A549 (cell line): ENCODE results near the gene MAML3. TPM values are rescaled to one million over a fixed set of nuclear protein-coding genes. Genes with fewer than 3 reads are reported as not detected.

Experiments used
- ATAC-seq, 2 experiments: fragments of 200-7000 bp in 1 of 2; fragments of >200 bp in 1 of 2; cut with Nextera tagmentation in 1 of 2; cut with Tn5 transposase in 1 of 2; 3 replicates each; pipeline versions ENCODE4 v1.8.0 to v1.9.1; 2018 to 2020; ENCODE audit warnings: mild to moderate bottlenecking in 1 of 2, moderate library complexity in 1 of 2
- CTCF ChIA-PET: fragments of 300-600 bp; sonication (Branson Sonifier 250); formaldehyde crosslinking; extraction: SDS; loops from one replicate; lab custom pipeline; 2021; ENCODE audit warnings: antibody characterized with exemption, inconsistent platforms; lab: Yijun Ruan, JAX
- POLR2A ChIA-PET: fragments of 350-600 bp; formaldehyde crosslinking; extraction: SDS; loops from one replicate; lab custom pipeline; 2021; ENCODE audit warnings: antibody characterized with exemption, inconsistent platforms; lab: Yijun Ruan, JAX
- DNase-seq, 2 experiments: peaks; one replicate each; pipeline versions ENCODE4 v3.0.0 to v3.0.0-alpha.2; 2011 to 2016; ENCODE audit warnings: low read depth in 1 of 2, low spot score in 1 of 2
- FAIRE-seq: peaks from 2 replicates; lab custom pipeline; 2011; peaks lifted over from hg19 to GRCh38; lab: Jason Lieb, UNC
- H3K27ac ChIP-seq, 2 experiments: fragments of >200 bp; sonication (Bioruptor Twin); formaldehyde crosslinking; 3 replicates each; pipeline ENCODE4 v1.5.1; 2016 to 2017
- H3K4me1 ChIP-seq: fragments of >200 bp; sonication (Bioruptor Twin); formaldehyde crosslinking; 3 replicates; pipeline ENCODE4 v1.6.1; 2016
- H3K4me2 ChIP-seq: fragments of >200 bp; sonication (Bioruptor Twin); formaldehyde crosslinking; 3 replicates; pipeline ENCODE4 v1.6.1; 2016
- H3K4me3 ChIP-seq: fragments of >200 bp; sonication (Bioruptor Twin); formaldehyde crosslinking; 3 replicates; pipeline ENCODE4 v1.5.1; 2016
- H3K9me3 ChIP-seq: fragments of >200 bp; sonication (Bioruptor Twin); formaldehyde crosslinking; 3 replicates; pipeline ENCODE4 v1.6.1; 2016
- CBX8 ChIP-seq: fragments of 200-600 bp; sonication (generic); IDR thresholded peaks from 2 replicates; pipeline ENCODE4 v1.6.1; 2016
- CHD2 ChIP-seq: fragments of 150-350 bp; IDR thresholded peaks from 2 replicates; pipeline ENCODE4 v1.6.1; 2014; ENCODE audit warnings: low read length; ENCODE audit not compliant: partially characterized antibody
- CHD4 ChIP-seq: fragments of 200-600 bp; sonication (generic); IDR thresholded peaks from 2 replicates; pipeline ENCODE4 v1.6.1; 2016; ENCODE audit warnings: antibody characterized with exemption, mild to moderate bottlenecking, borderline replicate concordance
- EHF ChIP-seq: fragments of 250-450 bp; sonication (Bioruptor Pico); IDR thresholded peaks from 2 replicates; pipeline ENCODE4 v1.5.0; 2020; ENCODE audit warnings: mild to moderate bottlenecking
- EHMT2 ChIP-seq: fragments of 200-600 bp; sonication (generic); IDR thresholded peaks from 2 replicates; pipeline ENCODE4 v1.6.1; 2016; ENCODE audit warnings: antibody characterized with exemption, low read depth, mild to moderate bottlenecking, moderate library complexity
- ESRRA ChIP-seq: fragments of 150-350 bp; IDR thresholded peaks from 2 replicates; pipeline ENCODE4 v1.6.1; 2014; ENCODE audit warnings: mild to moderate bottlenecking, low read length, borderline replicate concordance
- FOSB ChIP-seq: fragments of 250-450 bp; sonication (Bioruptor Pico); IDR thresholded peaks from 2 replicates; pipeline ENCODE4 v1.5.0; 2020; ENCODE audit warnings: mild to moderate bottlenecking, moderate library complexity
- FOSL2 ChIP-seq, 2 experiments: fragments of 450-650 bp in 1 of 2; fragments of >200 bp in 1 of 2; sonication (Bioruptor Twin) in 1 of 2; formaldehyde crosslinking; IDR thresholded peaks; 2 replicates each; pipeline versions ENCODE4 v1.5.0 to v1.6.1; 2016 to 2020; ENCODE audit warnings: mild to moderate bottlenecking in 1 of 2, moderate library complexity in 1 of 2
- GATA3 ChIP-seq: IDR thresholded peaks from 2 replicates; pipeline ENCODE4 v1.6.1; 2012; ENCODE audit warnings: borderline replicate concordance
- HEYL ChIP-seq: fragments of 250-450 bp; sonication (Bioruptor Pico); IDR thresholded peaks from 2 replicates; pipeline ENCODE4 v1.8.0; 2021; ENCODE audit warnings: mild to moderate bottlenecking, moderate library complexity
- KDM5A ChIP-seq: fragments of 200-600 bp; sonication (generic); IDR thresholded peaks from 2 replicates; pipeline ENCODE4 v1.6.1; 2016; ENCODE audit warnings: antibody characterized with exemption, mild to moderate bottlenecking
- MAZ ChIP-seq: fragments of 150-350 bp; IDR thresholded peaks from 2 replicates; pipeline ENCODE4 v1.6.1; 2014; ENCODE audit warnings: antibody characterized with exemption, low read depth, low read length, borderline replicate concordance
- NPAS2 ChIP-seq: fragments of 250-450 bp; sonication (Bioruptor Pico); IDR thresholded peaks from 2 replicates; pipeline ENCODE4 v1.8.0; 2022; ENCODE audit warnings: mild to moderate bottlenecking, moderate library complexity, borderline replicate concordance
- NR3C1 ChIP-seq: fragments of >200 bp; sonication (Bioruptor Twin); formaldehyde crosslinking; IDR thresholded peaks from 3 replicates; pipeline ENCODE4 v1.6.1; 2017
- POLR2AphosphoS2 ChIP-seq: conservative IDR thresholded peaks from 2 replicates; pipeline ENCODE4 v1.6.1; 2012; ENCODE audit warnings: low read length, improper control_type of control experiment, inconsistent platforms
- RAD21 ChIP-seq, 2 experiments: fragments of >200 bp in 1 of 2; sonication (Bioruptor Twin) in 1 of 2; formaldehyde crosslinking in 1 of 2; IDR thresholded peaks in 1 of 2; conservative IDR thresholded peaks in 1 of 2; 2 replicates in 1 of 2; 3 replicates in 1 of 2; pipeline ENCODE4 v1.6.1; 2012 to 2018; ENCODE audit warnings: inconsistent platforms in 1 of 2
- RARB ChIP-seq: fragments of 250-450 bp; sonication (Bioruptor Pico); IDR thresholded peaks from 2 replicates; pipeline ENCODE4 v1.8.0; 2021; ENCODE audit warnings: mild to moderate bottlenecking, moderate library complexity
- RFX5 ChIP-seq: fragments of 450-650 bp; IDR thresholded peaks from 2 replicates; pipeline ENCODE4 v1.7.1; 2014; ENCODE audit warnings: antibody characterized with exemption, mild to moderate bottlenecking, moderate library complexity
- TFCP2L1 ChIP-seq: fragments of 250-450 bp; sonication (Bioruptor Pico); IDR thresholded peaks from 2 replicates; pipeline ENCODE4 v1.5.0; 2021; ENCODE audit warnings: mild to moderate bottlenecking
- ZFP36 ChIP-seq: fragments of 450-650 bp; IDR thresholded peaks from 2 replicates; pipeline ENCODE4 v1.6.1; 2014; ENCODE audit warnings: borderline replicate concordance; ENCODE audit not compliant: partially characterized antibody
- ZNF302 ChIP-seq: fragments of 250-450 bp; sonication (Bioruptor Pico); IDR thresholded peaks from 2 replicates; pipeline ENCODE4 v1.9.0; 2021; ENCODE audit warnings: inconsistent platforms, mild to moderate bottlenecking, moderate library complexity
- WGBS: methylation state at CpG from one replicate; pipeline ENCODE4 v1.1.6; 2017; ENCODE audit errors: missing lambda C conversion rate; 5-methylcytosine and 5-hydroxymethylcytosine counted together
- polyA plus RNA-seq, 4 experiments: library from polyadenylated mRNA; depleted of rRNA in 3 of 4; stranded (reverse); fragments of >200 nt; fragmentation: RNase III in 1 of 4; extraction: RNeasy Plus Mini Kit Qiagen cat#74134 plus additional on column Dnase treatment in 1 of 4; gene quantifications; 2 replicates in 3 of 4; 3 replicates in 1 of 4; pipeline ENCODE4 v1.2.3, GENCODE V29; 2011 to 2017
- TF ChIP-seq, protein P1 (sequence below): IDR thresholded peaks from 2 replicates; pipeline ENCODE4 v1.6.1; 2012; ENCODE audit warnings: low read depth, borderline replicate concordance
- TF ChIP-seq, protein P2 (sequence below): IDR thresholded peaks from 2 replicates; pipeline ENCODE4 v1.6.1; 2012
- TF ChIP-seq, protein P3 (sequence below): fragments of 250-450 bp; sonication (Bioruptor Pico); IDR thresholded peaks from 2 replicates; pipeline ENCODE4 v1.5.0; 2021; ENCODE audit warnings: mild to moderate bottlenecking, moderate library complexity, borderline replicate concordance
- TF ChIP-seq, protein P4 (sequence below): fragments of >200 bp; sonication (Bioruptor Twin); formaldehyde crosslinking; IDR thresholded peaks from 3 replicates; pipeline ENCODE4 v1.6.1; 2016

MAML3 gene
- polyA plus RNA-seq, 2 of the 4 experiments (the other 2 are of a cell fraction), result 9.0 to 22.2 TPM

DNA sequence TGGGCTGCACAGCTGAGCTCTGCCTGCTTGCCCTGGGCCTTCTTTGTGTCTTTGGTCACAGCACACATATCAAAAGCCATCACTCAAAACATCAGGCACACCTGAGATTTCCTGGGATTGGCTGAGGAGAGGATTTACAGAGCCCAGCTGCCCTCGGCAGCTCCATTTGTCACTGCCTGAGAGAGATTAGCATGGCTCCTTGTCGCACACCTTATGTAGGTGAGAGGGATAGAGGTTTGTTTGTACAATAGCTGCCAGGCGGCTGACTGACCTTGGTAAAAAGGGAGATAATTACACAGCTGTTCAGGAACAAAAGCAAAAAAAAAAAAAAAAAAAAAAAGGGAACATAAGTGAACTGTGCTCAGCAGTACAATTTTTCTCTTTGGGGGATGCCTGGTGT lies 425.1 kb downstream of the MAML3 start:
- POLR2A ChIA-PET, result no interaction called here
- DNase-seq (no peak), FAIRE-seq (no peak), ATAC-seq (no peak)
- 92% methylated on average over 3 of the region's 3 CpGs for WGBS
- TF ChIP-seq FOSB (CRISPR knock-in tag) (no peak), POLR2AphosphoS2 (no peak), NPAS2 (CRISPR knock-in tag) (no peak), EHF (CRISPR knock-in tag) (no peak), CHD4 (no peak), NR3C1 (no peak), KDM5A (no peak), RAD21 (conservative IDR thresholded peaks at IDR 0.05 in 1 of 2, IDR thresholded peaks at IDR 0.05 in 1 of 2) (no peak), EHMT2 (no peak), GATA3 (no peak), RARB (CRISPR knock-in tag) (no peak), CHD2 (no peak)
- TF ChIP-seq, protein P1, sequence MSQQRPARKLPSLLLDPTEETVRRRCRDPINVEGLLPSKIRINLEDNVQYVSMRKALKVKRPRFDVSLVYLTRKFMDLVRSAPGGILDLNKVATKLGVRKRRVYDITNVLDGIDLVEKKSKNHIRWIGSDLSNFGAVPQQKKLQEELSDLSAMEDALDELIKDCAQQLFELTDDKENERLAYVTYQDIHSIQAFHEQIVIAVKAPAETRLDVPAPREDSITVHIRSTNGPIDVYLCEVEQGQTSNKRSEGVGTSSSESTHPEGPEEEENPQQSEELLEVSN, result no peak
- TF ChIP-seq, protein P2, sequence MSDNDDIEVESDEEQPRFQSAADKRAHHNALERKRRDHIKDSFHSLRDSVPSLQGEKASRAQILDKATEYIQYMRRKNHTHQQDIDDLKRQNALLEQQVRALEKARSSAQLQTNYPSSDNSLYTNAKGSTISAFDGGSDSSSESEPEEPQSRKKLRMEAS, result no peak
- TF ChIP-seq, protein P3, sequence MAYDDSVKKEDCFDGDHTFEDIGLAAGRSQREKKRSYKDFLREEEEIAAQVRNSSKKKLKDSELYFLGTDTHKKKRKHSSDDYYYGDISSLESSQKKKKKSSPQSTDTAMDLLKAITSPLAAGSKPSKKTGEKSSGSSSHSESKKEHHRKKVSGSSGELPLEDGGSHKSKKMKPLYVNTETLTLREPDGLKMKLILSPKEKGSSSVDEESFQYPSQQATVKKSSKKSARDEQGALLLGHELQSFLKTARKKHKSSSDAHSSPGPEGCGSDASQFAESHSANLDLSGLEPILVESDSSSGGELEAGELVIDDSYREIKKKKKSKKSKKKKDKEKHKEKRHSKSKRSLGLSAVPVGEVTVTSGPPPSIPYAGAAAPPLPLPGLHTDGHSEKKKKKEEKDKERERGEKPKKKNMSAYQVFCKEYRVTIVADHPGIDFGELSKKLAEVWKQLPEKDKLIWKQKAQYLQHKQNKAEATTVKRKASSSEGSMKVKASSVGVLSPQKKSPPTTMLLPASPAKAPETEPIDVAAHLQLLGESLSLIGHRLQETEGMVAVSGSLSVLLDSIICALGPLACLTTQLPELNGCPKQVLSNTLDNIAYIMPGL (CRISPR knock-in tag), result no peak
- Histone ChIP-seq H3K27ac (no peak overlapping the region), H3K4me3 (no peak overlapping the region), H3K9me3 (no peaks in the 10 kb centered on the region), H3K4me2 (no peak overlapping the region), H3K4me1 (no peaks in the 10 kb centered on the region)
- CTCF ChIA-PET, result interaction anchor here (1.0 to 1.1 kb wide), 2 partner anchors 73 to 125 kb away, joined by 3 to 4 read pairs; no protein-coding TSS in a partner anchor

GRCh38 chr4:139728146-139728545 lies 425.8 kb downstream of the MAML3 start:
- no peak for ATAC-seq
- CTCF ChIA-PET, result interaction anchor here (1.1 kb wide), 1 partner anchor 72 kb away, joined by 3 read pairs; no protein-coding TSS in a partner anchor

DNA sequence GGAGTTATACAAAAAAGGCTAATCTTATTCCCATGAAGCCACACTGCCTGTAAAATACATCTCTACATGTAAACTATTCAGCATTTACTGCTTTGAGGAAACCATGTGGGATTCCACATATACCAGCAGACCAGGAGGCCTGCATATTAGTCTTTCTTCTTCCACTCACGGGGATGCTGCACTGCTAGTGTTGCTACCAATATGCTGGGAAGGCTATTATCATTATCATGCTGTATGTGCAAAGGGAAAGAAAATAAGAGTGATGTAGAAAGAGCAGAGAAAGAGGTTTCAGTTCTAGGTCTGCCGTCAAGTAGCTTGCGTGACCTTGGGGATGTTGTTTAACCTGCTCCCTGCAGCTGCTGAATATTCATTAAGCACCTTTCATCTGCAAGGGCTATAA lies 427.4 kb downstream of the MAML3 start:
- H3K4me2 ChIP-seq, result no peak overlapping the region
- DNase-seq (no peak), ATAC-seq (no peak), FAIRE-seq (no peak)
- no peak overlapping the region for H3K27ac ChIP-seq
- TF ChIP-seq ZNF302 (CRISPR knock-in tag), result no peak
- WGBS, result 89% methylated on average over 3 of the region's 3 CpGs
- no peaks in the 10 kb centered on the region for H3K9me3 ChIP-seq
- no peaks in the 10 kb centered on the region for H3K4me1 ChIP-seq
- CTCF ChIA-PET, result interaction anchor here (0.6 kb wide), 1 partner anchor 13 kb away, joined by 3 read pairs; no protein-coding TSS in a partner anchor
- H3K4me3 ChIP-seq, result no peak overlapping the region
- POLR2A ChIA-PET, result no interaction called here

More at GRCh38 chr4:139728146-139728545, 425.8 kb downstream of the MAML3 start:
- Histone ChIP-seq H3K9me3 (no peaks in the 10 kb centered on the region), H3K27ac (no peak overlapping the region), H3K4me2 (no peak overlapping the region), H3K4me3 (no peak overlapping the region), H3K4me1 (no peaks in the 10 kb centered on the region)
- POLR2A ChIA-PET, result no interaction called here
- DNase-seq (no peak), FAIRE-seq (no peak)
- TF ChIP-seq TFCP2L1 (CRISPR knock-in tag) (no peak), HEYL (no peak), CBX8 (no peak), ZFP36 (no peak), FOSB (CRISPR knock-in tag) (no peak), ESRRA (no peak), MAZ (no peak), RFX5 (no peak), FOSL2 (IDR thresholded peaks at IDR 0.05) (no peak), FOSL2 (CRISPR knock-in tag; IDR thresholded peaks at IDR 0.05) (no peak), ZNF302 (CRISPR knock-in tag) (no peak)
- TF ChIP-seq, protein P4, sequence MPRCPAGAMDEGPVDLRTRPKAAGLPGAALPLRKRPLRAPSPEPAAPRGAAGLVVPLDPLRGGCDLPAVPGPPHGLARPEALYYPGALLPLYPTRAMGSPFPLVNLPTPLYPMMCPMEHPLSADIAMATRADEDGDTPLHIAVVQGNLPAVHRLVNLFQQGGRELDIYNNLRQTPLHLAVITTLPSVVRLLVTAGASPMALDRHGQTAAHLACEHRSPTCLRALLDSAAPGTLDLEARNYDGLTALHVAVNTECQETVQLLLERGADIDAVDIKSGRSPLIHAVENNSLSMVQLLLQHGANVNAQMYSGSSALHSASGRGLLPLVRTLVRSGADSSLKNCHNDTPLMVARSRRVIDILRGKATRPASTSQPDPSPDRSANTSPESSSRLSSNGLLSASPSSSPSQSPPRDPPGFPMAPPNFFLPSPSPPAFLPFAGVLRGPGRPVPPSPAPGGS, result no peak
- 95% methylated on average over 4 of the region's 4 CpGs for WGBS
